Suprapubic skin (tissue), 4 donors: ENCODE results near the gene EMILIN1. TPM values are rescaled to one million over a fixed set of nuclear protein-coding genes. Genes with fewer than 3 reads are reported as not detected.

Experiments used
- DNase-seq, 2 donors: peaks; one replicate each; pipeline ENCODE4 v3.0.0-alpha.2; 2019; ENCODE audit warnings: low spot score in 2 of 2
- H3K27ac ChIP-seq: fragments of 200-600 bp; sonication (generic); one replicate; pipeline ENCODE4 v1.5.1; 2019
- H3K27me3 ChIP-seq: fragments of 200-600 bp; sonication (generic); one replicate; pipeline ENCODE4 v1.5.1; 2019
- H3K36me3 ChIP-seq: fragments of 200-600 bp; sonication (generic); one replicate; pipeline ENCODE4 v1.5.1; 2019
- H3K4me1 ChIP-seq: fragments of 200-600 bp; sonication (generic); one replicate; pipeline ENCODE4 v1.5.1; 2019
- H3K4me3 ChIP-seq: fragments of 200-600 bp; sonication (generic); one replicate; pipeline ENCODE4 v1.5.1; 2019; ENCODE audit warnings: mild to moderate bottlenecking
- H3K9me3 ChIP-seq: fragments of 200-600 bp; sonication (generic); one replicate; pipeline ENCODE4 v1.5.1; 2019
- CTCF ChIP-seq, 2 donors: fragments of 200-600 bp in 1 of 2; fragments of 450-650 bp in 1 of 2; sonication (generic) in 1 of 2; IDR thresholded peaks; one replicate each; pipeline ENCODE4 v1.5.1; 2016 to 2019; ENCODE audit warnings: antibody characterized with exemption in 2 of 2, mild to moderate bottlenecking in 1 of 2, moderate library complexity in 1 of 2
- EP300 ChIP-seq: sonication (generic); formaldehyde crosslinking; IDR thresholded peaks from one replicate; pipeline ENCODE4 v1.6.1; 2017; ENCODE audit warnings: antibody characterized with exemption
- POLR2A ChIP-seq, 2 donors: fragments of 450-650 bp; IDR thresholded peaks; one replicate each; pipeline ENCODE4 v1.6.1; 2017; ENCODE audit warnings: antibody characterized with exemption in 2 of 2, mild to moderate bottlenecking in 2 of 2, moderate library complexity in 2 of 2
- POLR2AphosphoS5 ChIP-seq, 3 donors: sonication (generic); formaldehyde crosslinking; IDR thresholded peaks; one replicate each; pipeline ENCODE4 v1.6.1; 2017; ENCODE audit warnings: antibody characterized with exemption in 3 of 3
- WGBS: methylation state at CpG from one replicate; pipeline ENCODE4 v1.1.5; 2018; 5-methylcytosine and 5-hydroxymethylcytosine counted together
- total RNA-seq, 4 donors: library from RNA; depleted of rRNA; stranded (reverse); fragments of >200 nt; gene quantifications; one replicate each; pipeline ENCODE4 v1.1.0, GENCODE V29; 2016

The EMILIN1 gene
- total RNA-seq, 4 donors from 2014 or later = 3.0 to 13.8 (median 5.8) TPM

DNA sequence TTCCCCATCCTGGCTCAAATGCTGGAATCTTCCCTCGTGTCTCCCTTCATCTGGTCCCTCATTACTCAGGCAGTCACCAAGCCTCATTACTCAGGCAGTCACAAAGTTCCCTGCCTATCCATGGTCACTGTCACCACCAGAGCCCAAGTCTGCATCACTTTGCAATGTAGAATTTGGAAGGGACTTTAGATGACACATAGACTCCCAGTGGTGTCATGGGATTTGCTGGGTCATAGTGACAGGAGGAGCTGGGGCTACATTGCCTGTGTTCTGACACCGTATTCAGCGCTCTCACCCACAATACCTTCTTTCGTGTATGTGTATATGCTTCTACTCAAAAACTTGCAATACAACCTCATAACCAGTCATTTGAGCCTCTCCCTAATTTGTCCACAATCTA lies 2.1 kb upstream of the EMILIN1 start:
- 77% methylated on average over 4 of the region's 4 CpGs for WGBS
- H3K27ac ChIP-seq = no peak overlapping the region
- no peaks in the 10 kb centered on the region for H3K36me3 ChIP-seq
- H3K27me3 ChIP-seq = no peaks in the 10 kb centered on the region
- H3K9me3 ChIP-seq = no peaks in the 10 kb centered on the region
- DNase-seq = no peak
- TF ChIP-seq POLR2AphosphoS5 (IDR thresholded peaks at IDR 0.05) = no peak
- no peak for TF ChIP-seq CTCF (IDR thresholded peaks at IDR 0.05)
- no peak for TF ChIP-seq POLR2A (IDR thresholded peaks at IDR 0.05)
- no peak for TF ChIP-seq EP300
- no peak overlapping the region for H3K4me3 ChIP-seq
- peaks cover 45% of the 10 kb centered on the region for H3K4me1 ChIP-seq

GRCh38 chr2:27077231-27077630 lies 1.2 kb upstream of the EMILIN1 start:
- Histone ChIP-seq H3K4me1 (peaks cover 49% of the 10 kb centered on the region), H3K27me3 (no peaks in the 10 kb centered on the region), H3K27ac (no peak overlapping the region), H3K9me3 (no peaks in the 10 kb centered on the region), H3K4me3 (no peak overlapping the region), H3K36me3 (no peaks in the 10 kb centered on the region)
- 73% methylated on average over 7 of the region's 7 CpGs for WGBS
- DNase-seq = no peak
- no peak for TF ChIP-seq CTCF (IDR thresholded peaks at IDR 0.05)
- TF ChIP-seq POLR2AphosphoS5 (IDR thresholded peaks at IDR 0.05) = no peak
- no peak for TF ChIP-seq POLR2A (IDR thresholded peaks at IDR 0.05)
- TF ChIP-seq EP300 = no peak

GRCh38 chr2:27079233-27080139 lies 1.1 kb downstream of the EMILIN1 start:
- WGBS = 87% methylated on average over 6 of the region's 14 CpGs
- Histone ChIP-seq H3K4me1 (peaks cover 55% of the 10 kb centered on the region), H3K4me3 (peak overlapping the region; percentile 49), H3K9me3 (no peaks in the 10 kb centered on the region), H3K27me3 (no peaks in the 10 kb centered on the region), H3K36me3 (no peaks in the 10 kb centered on the region), H3K27ac (peak overlapping the region; percentile 61)
- TF ChIP-seq POLR2A (IDR thresholded peaks at IDR 0.05) (no peak), POLR2AphosphoS5 (IDR thresholded peaks at IDR 0.05) (no peak), CTCF (IDR thresholded peaks at IDR 0.05) (no peak), EP300 (no peak)
- no peak for DNase-seq

GRCh38 chr2:27080140-27080469 lies 1.7 kb downstream of the EMILIN1 start:
- no peak overlapping the region for H3K27ac ChIP-seq
- H3K27me3 ChIP-seq = no peaks in the 10 kb centered on the region
- peak overlapping the region; percentile 49 for H3K4me3 ChIP-seq
- no peaks in the 10 kb centered on the region for H3K9me3 ChIP-seq
- peaks cover 57% of the 10 kb centered on the region for H3K4me1 ChIP-seq
- no peak for DNase-seq
- no peaks in the 10 kb centered on the region for H3K36me3 ChIP-seq
- 78% methylated on average over 5 of the region's 7 CpGs for whole genome bisulfite sequencing
- no peak for TF ChIP-seq CTCF (IDR thresholded peaks at IDR 0.05)
- no peak for TF ChIP-seq EP300
- no peak for TF ChIP-seq POLR2AphosphoS5 (IDR thresholded peaks at IDR 0.05)
- no peak for TF ChIP-seq POLR2A (IDR thresholded peaks at IDR 0.05)

GRCh38 chr2:27080603-27080936 lies 2.2 kb downstream of the EMILIN1 start:
- no peak for TF ChIP-seq POLR2A (IDR thresholded peaks at IDR 0.05)
- no peak for TF ChIP-seq POLR2AphosphoS5 (IDR thresholded peaks at IDR 0.05)
- no peak for TF ChIP-seq CTCF (IDR thresholded peaks at IDR 0.05)
- no peak for TF ChIP-seq EP300
- Histone ChIP-seq H3K4me1 (peaks cover 57% of the 10 kb centered on the region), H3K36me3 (no peaks in the 10 kb centered on the region), H3K27me3 (no peaks in the 10 kb centered on the region), H3K27ac (no peak overlapping the region), H3K4me3 (no peak overlapping the region), H3K9me3 (no peaks in the 10 kb centered on the region)
- no peak for DNase-seq
- WGBS = 92% methylated on average over 14 of the region's 14 CpGs
